WTC11 (cell line): Measurements from ENCODE around the gene CNTLN. TPM values are rescaled to one million over a fixed set of nuclear protein-coding genes. Genes with fewer than 3 reads are reported as not detected.
A peak's percentile ranks its signal among the peaks of the same experiment; 100 is the strongest.
"Not testable (repeated sequence)": the region's sequence is repeated elsewhere in the genome, so short reads cannot be mapped to it uniquely, and the experiment has no call there.

Experiments
- ATAC-seq: fragments of 200-7000 bp; cut with Tn5 transposase; 2 replicates; pipeline ENCODE4 v1.10.0; 2021; ENCODE audit warnings: mild to moderate bottlenecking, moderate library complexity
- CTCF ChIA-PET: fragments of 300-600 bp; sonication (Branson Sonifier 250); formaldehyde crosslinking; loops from one replicate; lab custom pipeline; 2021; ENCODE audit warnings: antibody characterized with exemption; lab: Charles Lee
- POLR2A ChIA-PET: fragments of 350-600 bp; sonication (Branson Sonifier 250); formaldehyde crosslinking; loops from one replicate; lab custom pipeline; 2021; ENCODE audit warnings: antibody characterized with exemption; lab: Charles Lee
- DNase-seq: peaks from one replicate; pipeline ENCODE4 v3.0.0; 2021; ENCODE audit warnings: low spot score
- H3K27ac Mint-ChIP-seq: 2 replicates; pipeline ENCODE4 v1.8.0; 2021; ENCODE audit warnings: mixed read lengths
- H3K27me3 Mint-ChIP-seq: 2 replicates; pipeline ENCODE4 v1.8.0; 2021; ENCODE audit warnings: low read depth, mild to moderate bottlenecking, moderate library complexity, mixed read lengths
- H3K36me3 Mint-ChIP-seq: 2 replicates; pipeline ENCODE4 v1.8.0; 2021; ENCODE audit warnings: mixed read lengths
- H3K4me1 Mint-ChIP-seq: 2 replicates; pipeline ENCODE4 v1.8.0; 2022; ENCODE audit warnings: mixed read lengths
- H3K4me3 Mint-ChIP-seq: 2 replicates; pipeline ENCODE4 v1.8.0; 2021; ENCODE audit warnings: mild to moderate bottlenecking, moderate library complexity, mixed read lengths
- H3K9me3 Mint-ChIP-seq: 2 replicates; pipeline ENCODE4 v1.8.0; 2021; ENCODE audit warnings: mixed read lengths
- CREM ChIP-seq: sonication (generic); formaldehyde crosslinking; IDR thresholded peaks from 2 replicates; pipeline ENCODE4 v1.8.1; 2022; ENCODE audit warnings: mild to moderate bottlenecking, missing genetic modification reagents, moderate library complexity
- ETV6 ChIP-seq: sonication (generic); formaldehyde crosslinking; IDR thresholded peaks from 2 replicates; pipeline ENCODE4 v1.8.1; 2022; ENCODE audit warnings: mild to moderate bottlenecking, missing genetic modification reagents
- GABPB1 ChIP-seq: sonication (generic); formaldehyde crosslinking; IDR thresholded peaks from 2 replicates; pipeline ENCODE4 v1.8.1; 2023; ENCODE audit warnings: mild to moderate bottlenecking, missing genetic modification reagents
- PREB ChIP-seq: sonication (generic); formaldehyde crosslinking; IDR thresholded peaks from 2 replicates; pipeline ENCODE4 v1.8.1; 2022; ENCODE audit warnings: mild to moderate bottlenecking, missing genetic modification reagents, moderate library complexity, borderline replicate concordance
- STAT6 ChIP-seq: sonication (generic); formaldehyde crosslinking; conservative IDR thresholded peaks from 2 replicates; pipeline ENCODE4 v1.8.1; 2023; ENCODE audit warnings: mild to moderate bottlenecking, low read depth, missing genetic modification reagents, moderate library complexity
- ZNF138 ChIP-seq: sonication (generic); formaldehyde crosslinking; conservative IDR thresholded peaks from 2 replicates; pipeline ENCODE4 v1.8.1; 2022; ENCODE audit warnings: mild to moderate bottlenecking, moderate library complexity, missing genetic modification reagents
- ZNF219 ChIP-seq: sonication (generic); formaldehyde crosslinking; IDR thresholded peaks from 2 replicates; pipeline ENCODE4 v1.8.0; 2023; ENCODE audit warnings: missing genetic modification reagents, mild to moderate bottlenecking, borderline replicate concordance
- ZNF281 ChIP-seq: sonication (generic); formaldehyde crosslinking; IDR thresholded peaks from 2 replicates; pipeline ENCODE4 v1.8.0; 2023; ENCODE audit warnings: mild to moderate bottlenecking, missing genetic modification reagents
- ZNF396 ChIP-seq: fragments of 250-450 bp; sonication (Bioruptor Pico); IDR thresholded peaks from 2 replicates; pipeline ENCODE4 v1.8.0; 2021; ENCODE audit warnings: mild to moderate bottlenecking, moderate library complexity, borderline replicate concordance
- ZNF512 ChIP-seq: sonication (generic); formaldehyde crosslinking; IDR thresholded peaks from 2 replicates; pipeline ENCODE4 v1.8.1; 2022; ENCODE audit warnings: missing genetic modification reagents, borderline replicate concordance
- total RNA-seq: library from RNA; stranded (reverse); gene quantifications from 3 replicates; pipeline ENCODE4 v1.2.3, GENCODE V29; 2021

CNTLN gene
- total RNA-seq, 1 experiment from 2014 or later = 13.4 TPM

GRCh38 chr9:17290673-17291072 is 155.8 kb downstream of the CNTLN start:
- Mint-ChIP-seq H3K27ac (peak overlapping the region; percentile 64), H3K4me1 (peaks cover 19% of the 10 kb centered on the region), H3K9me3 (peaks cover 19% of the 10 kb centered on the region), H3K36me3 (peaks cover 28% of the 10 kb centered on the region), H3K4me3 (peak overlapping the region; percentile 74)
- H3K27me3 Mint-ChIP-seq, POLR2A ChIA-PET, ATAC-seq, DNase-seq, CTCF ChIA-PET: not testable (repeated sequence)

GRCh38 chr9:17291766-17292165 is 156.9 kb downstream of the CNTLN start:
- H3K27me3 Mint-ChIP-seq = no peaks in the 10 kb centered on the region
- DNase-seq = no peak
- POLR2A ChIA-PET = no interaction called here
- peaks cover 28% of the 10 kb centered on the region for H3K36me3 Mint-ChIP-seq
- peak overlapping the region; percentile 18; the same call in 1 of the 2 replicates for H3K4me3 Mint-ChIP-seq
- TF ChIP-seq PREB (no peak), ZNF138 (CRISPR knock-in tag) (no peak), ETV6 (CRISPR knock-in tag) (no peak), ZNF219 (no peak), GABPB1 (CRISPR knock-in tag) (no peak)
- H3K4me1 Mint-ChIP-seq = peaks cover 20% of the 10 kb centered on the region
- no peak for ATAC-seq
- CTCF ChIA-PET = no interaction called here
- H3K9me3 Mint-ChIP-seq = peaks cover 19% of the 10 kb centered on the region
- H3K27ac Mint-ChIP-seq = no peak overlapping the region

- CTCF ChIA-PET = no interaction called here
- ATAC-seq (no peak), DNase-seq (no peak)
- no peak overlapping the region for H3K27ac Mint-ChIP-seq
- no peak for TF ChIP-seq CREM (CRISPR knock-in tag)
- no peak for TF ChIP-seq STAT6 (CRISPR knock-in tag)
- TF ChIP-seq ZNF512 (CRISPR knock-in tag) = no peak
- TF ChIP-seq ZNF281 (CRISPR knock-in tag) = no peak
- TF ChIP-seq PREB = no peak
- TF ChIP-seq ZNF396 (CRISPR knock-in tag) = no peak
- no peak for TF ChIP-seq ZNF138 (CRISPR knock-in tag)
- no peak for TF ChIP-seq ETV6 (CRISPR knock-in tag)
- POLR2A ChIA-PET = no interaction called here
- peaks cover 20% of the 10 kb centered on the region for H3K4me1 Mint-ChIP-seq
- no peak overlapping the region for H3K4me3 Mint-ChIP-seq
- no peaks in the 10 kb centered on the region for H3K27me3 Mint-ChIP-seq
- peaks cover 28% of the 10 kb centered on the region for H3K36me3 Mint-ChIP-seq
- H3K9me3 Mint-ChIP-seq = peaks cover 19% of the 10 kb centered on the region
Measured at GRCh38 chr9:17293685-17294084, 158.8 kb downstream of the CNTLN start.
